Body of pancreas (tissue), 4 donors: ENCODE data around the gene IFNGR1. TPM values are rescaled to one million over a fixed set of nuclear protein-coding genes. Genes with fewer than 3 reads are reported as not detected.

Source experiments
- ATAC-seq: fragments of 150-250 bp; one replicate; pipeline ENCODE4 v1.9.1; 2016
- DNase-seq, 4 donors: peaks; one replicate each; pipeline ENCODE4 v3.0.0-alpha.2; 2019
- H3K27ac ChIP-seq, 4 donors: fragments of 200-600 bp; sonication (generic); 1 replicate in 3 of 4; 2 replicates in 1 of 4; pipeline versions ENCODE4 v1.5.1 to v1.6.1; 2016 to 2019; ENCODE audit warnings: mild to moderate bottlenecking in 1 of 4, mixed read lengths in 1 of 4, moderate library complexity in 1 of 4
- H3K27me3 ChIP-seq, 2 donors: fragments of 200-600 bp; sonication (generic); one replicate each; pipeline ENCODE4 v1.6.0; 2016; ENCODE audit warnings: mild to moderate bottlenecking in 1 of 2
- H3K36me3 ChIP-seq, 2 donors: fragments of 200-600 bp; sonication (generic); replicated peaks in 1 of 2; 2 replicates each; pipeline ENCODE4 v1.5.1; 2016; ENCODE audit warnings: low read depth in 2 of 2; ENCODE audit not compliant: insufficient read depth in 1 of 2
- H3K4me1 ChIP-seq: fragments of 200-600 bp; sonication (generic); one replicate; pipeline ENCODE4 v1.6.0; 2016
- H3K4me3 ChIP-seq, 2 donors: fragments of 200-600 bp; sonication (generic); 1 replicate in 1 of 2; 2 replicates in 1 of 2; pipeline ENCODE4 v1.5.1; 2016 to 2019
- H3K9me3 ChIP-seq, 3 donors: fragments of 200-600 bp; sonication (generic); 1 replicate in 2 of 3; 2 replicates in 1 of 3; pipeline ENCODE4 v1.5.1; 2016
- POLR2A ChIP-seq, 3 donors: fragments of 450-650 bp; IDR thresholded peaks; one replicate each; pipeline ENCODE4 v1.6.1; 2016; ENCODE audit warnings: antibody characterized with exemption in 3 of 3, mild to moderate bottlenecking in 2 of 3
- WGBS, 2 donors: methylation state at CpG; one replicate each; pipeline ENCODE4 v1.1.5; 2017; 5-methylcytosine and 5-hydroxymethylcytosine counted together
- intact Hi-C: fragments of 100-400 bp; cut with DNase I; formaldehyde crosslinking; loops from one replicate; pipeline ENCODE4 v1.15.1; 2023
- total RNA-seq, 2 donors: library from RNA; depleted of rRNA; stranded (reverse); fragments of >200 nt; gene quantifications; one replicate each; pipeline ENCODE4 v1.1.0, GENCODE V29; 2016
- TF ChIP-seq, protein P1 (sequence below), 7 experiments: fragments of 450-650 bp in 4 of 7; fragments of 200-600 bp in 3 of 7; sonication (generic) in 3 of 7; IDR thresholded peaks; one replicate each; pipeline ENCODE4 v1.5.1; 2016 to 2019; ENCODE audit warnings: antibody characterized with exemption in 7 of 7

Gene IFNGR1
- total RNA-seq, 2 donors from 2014 or later, result 12.9 to 36.6 TPM

DNA sequence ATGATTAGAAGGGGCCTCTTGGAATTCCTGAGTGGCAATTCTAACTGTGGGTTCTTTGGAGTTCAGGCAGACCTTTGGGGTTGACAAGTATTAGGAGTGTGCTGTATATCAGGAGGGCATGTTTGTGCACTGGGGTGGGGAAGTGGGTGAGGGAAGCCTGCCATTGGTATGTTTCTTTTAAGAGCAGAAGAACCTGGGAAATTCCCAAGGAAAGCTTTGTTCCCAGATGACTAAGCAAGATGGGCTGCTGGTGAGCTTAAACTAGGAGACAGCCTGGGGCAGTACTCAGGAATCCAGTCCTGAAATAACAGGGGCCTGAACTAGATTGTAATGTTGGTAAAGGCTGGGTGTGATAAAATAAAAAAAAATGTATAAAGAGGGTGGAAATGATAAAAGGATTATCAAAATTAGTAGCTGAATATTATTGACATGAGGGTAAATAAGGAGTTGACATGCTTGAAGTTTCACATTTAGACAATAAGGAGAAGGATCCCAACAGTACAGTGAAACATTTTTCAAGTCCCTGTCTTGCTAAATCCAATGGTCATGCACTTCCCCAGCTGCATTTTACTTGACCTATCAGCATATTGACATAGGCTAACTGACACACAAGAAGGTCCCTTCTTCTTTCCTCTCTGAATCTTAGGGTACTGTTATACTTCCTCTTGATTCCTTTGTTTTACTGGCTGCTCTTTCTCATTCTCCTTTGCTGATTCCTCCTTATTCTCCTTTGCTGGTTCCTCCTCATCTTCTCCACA lies 18.4 kb upstream of the IFNGR1 start:
- H3K4me3 ChIP-seq, result no peak overlapping the region
- H3K27ac ChIP-seq, result peak overlapping the region in 1 of 4 donors; percentile 12
- H3K36me3 ChIP-seq, result no peaks in the 10 kb centered on the region
- DNase-seq (no peak), ATAC-seq (no peak)
- intact Hi-C loops, result no loop called here
- H3K27me3 ChIP-seq, result no peaks in the 10 kb centered on the region
- peaks cover 5% of the 10 kb centered on the region for H3K4me1 ChIP-seq
- H3K9me3 ChIP-seq, result no peaks in the 10 kb centered on the region
- no peak for TF ChIP-seq POLR2A (IDR thresholded peaks at IDR 0.05)
- TF ChIP-seq, protein P1, sequence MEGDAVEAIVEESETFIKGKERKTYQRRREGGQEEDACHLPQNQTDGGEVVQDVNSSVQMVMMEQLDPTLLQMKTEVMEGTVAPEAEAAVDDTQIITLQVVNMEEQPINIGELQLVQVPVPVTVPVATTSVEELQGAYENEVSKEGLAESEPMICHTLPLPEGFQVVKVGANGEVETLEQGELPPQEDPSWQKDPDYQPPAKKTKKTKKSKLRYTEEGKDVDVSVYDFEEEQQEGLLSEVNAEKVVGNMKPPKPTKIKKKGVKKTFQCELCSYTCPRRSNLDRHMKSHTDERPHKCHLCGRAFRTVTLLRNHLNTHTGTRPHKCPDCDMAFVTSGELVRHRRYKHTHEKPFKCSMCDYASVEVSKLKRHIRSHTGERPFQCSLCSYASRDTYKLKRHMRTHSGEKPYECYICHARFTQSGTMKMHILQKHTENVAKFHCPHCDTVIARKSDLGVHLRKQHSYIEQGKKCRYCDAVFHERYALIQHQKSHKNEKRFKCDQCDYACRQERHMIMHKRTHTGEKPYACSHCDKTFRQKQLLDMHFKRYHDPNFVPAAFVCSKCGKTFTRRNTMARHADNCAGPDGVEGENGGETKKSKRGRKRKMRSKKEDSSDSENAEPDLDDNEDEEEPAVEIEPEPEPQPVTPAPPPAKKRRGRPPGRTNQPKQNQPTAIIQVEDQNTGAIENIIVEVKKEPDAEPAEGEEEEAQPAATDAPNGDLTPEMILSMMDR (IDR thresholded peaks at IDR 0.05), result no peak

DNA sequence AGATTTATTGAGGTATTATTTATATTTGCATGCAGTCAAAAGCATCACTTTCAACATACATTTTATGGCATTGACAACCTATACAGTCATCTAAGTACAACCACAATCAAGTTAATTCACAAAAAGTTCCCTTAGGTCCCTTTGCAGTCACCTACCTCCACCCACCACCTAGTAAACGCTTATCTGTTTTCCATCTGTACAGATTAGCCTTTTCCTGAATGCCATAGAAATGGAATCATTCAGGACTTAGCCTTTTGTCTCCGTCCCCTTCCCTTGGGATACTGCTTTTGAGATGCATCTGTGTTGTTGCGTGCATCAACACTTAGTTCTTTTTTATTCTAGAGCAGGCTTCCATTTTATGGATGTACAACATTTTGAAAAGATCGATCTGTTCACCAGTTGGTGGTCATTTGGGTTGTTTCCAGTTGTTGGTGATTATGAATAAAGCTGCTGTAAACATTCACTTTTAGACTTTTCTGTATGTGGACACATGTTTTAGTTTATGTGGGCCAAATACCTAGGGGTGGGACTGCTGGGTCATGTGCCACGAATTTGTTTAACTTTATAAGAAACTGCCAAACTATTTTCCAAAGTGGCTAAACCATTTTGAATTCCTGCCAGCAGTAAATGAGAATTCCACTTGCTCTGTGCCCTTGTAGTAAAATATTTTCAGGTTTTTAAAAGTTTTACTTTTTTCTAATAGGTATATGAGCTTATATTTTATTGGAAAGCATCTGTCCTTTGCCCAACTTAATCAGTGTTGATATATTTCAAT lies 17.6 kb upstream of the IFNGR1 start:
- Histone ChIP-seq H3K4me1 (peaks cover 5% of the 10 kb centered on the region), H3K27ac (peak overlapping the region in 1 of 4 donors; percentile 12), H3K9me3 (no peaks in the 10 kb centered on the region), H3K36me3 (no peaks in the 10 kb centered on the region), H3K4me3 (no peak overlapping the region), H3K27me3 (no peaks in the 10 kb centered on the region)
- 68% methylated on average over 5 of the region's 5 CpGs for WGBS, 2 donors
- DNase-seq, result no peak
- no peak for TF ChIP-seq POLR2A (IDR thresholded peaks at IDR 0.05)
- TF ChIP-seq, protein P1 (IDR thresholded peaks at IDR 0.05), result no peak
- intact Hi-C loops, result no loop called here
- no peak for ATAC-seq

DNA sequence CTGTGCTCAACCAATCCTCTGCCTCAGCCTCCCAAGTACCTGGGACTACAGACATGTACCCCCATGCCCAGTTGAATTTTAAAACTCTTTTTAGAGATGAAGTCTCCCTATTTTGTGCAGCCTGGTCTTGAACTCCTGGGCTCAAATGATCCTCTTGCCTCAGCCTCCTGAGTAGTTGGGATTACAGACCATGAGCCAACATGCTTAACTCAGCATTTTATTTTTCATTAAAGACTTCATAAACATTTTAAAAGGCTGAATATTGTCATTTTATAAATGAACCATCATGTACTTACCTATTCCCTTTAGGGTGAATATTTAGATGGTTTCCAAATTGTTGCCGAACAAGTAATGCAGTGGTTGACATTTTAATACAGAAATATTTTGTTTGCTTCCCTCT lies 16.5 kb upstream of the IFNGR1 start:
- H3K4me3 ChIP-seq, result no peak overlapping the region
- no peak overlapping the region for H3K27ac ChIP-seq
- no peak for DNase-seq
- H3K4me1 ChIP-seq, result no peaks in the 10 kb centered on the region
- H3K9me3 ChIP-seq, result no peaks in the 10 kb centered on the region
- no peaks in the 10 kb centered on the region for H3K36me3 ChIP-seq
- no peak for TF ChIP-seq POLR2A (IDR thresholded peaks at IDR 0.05)
- TF ChIP-seq, protein P1 (IDR thresholded peaks at IDR 0.05), result no peak
- H3K27me3 ChIP-seq, result no peaks in the 10 kb centered on the region
- intact Hi-C loops, result no loop called here
- WGBS, 2 donors, result 88 to 92% methylated on average over 1 of the region's 1 CpG
- no peak for ATAC-seq

DNA sequence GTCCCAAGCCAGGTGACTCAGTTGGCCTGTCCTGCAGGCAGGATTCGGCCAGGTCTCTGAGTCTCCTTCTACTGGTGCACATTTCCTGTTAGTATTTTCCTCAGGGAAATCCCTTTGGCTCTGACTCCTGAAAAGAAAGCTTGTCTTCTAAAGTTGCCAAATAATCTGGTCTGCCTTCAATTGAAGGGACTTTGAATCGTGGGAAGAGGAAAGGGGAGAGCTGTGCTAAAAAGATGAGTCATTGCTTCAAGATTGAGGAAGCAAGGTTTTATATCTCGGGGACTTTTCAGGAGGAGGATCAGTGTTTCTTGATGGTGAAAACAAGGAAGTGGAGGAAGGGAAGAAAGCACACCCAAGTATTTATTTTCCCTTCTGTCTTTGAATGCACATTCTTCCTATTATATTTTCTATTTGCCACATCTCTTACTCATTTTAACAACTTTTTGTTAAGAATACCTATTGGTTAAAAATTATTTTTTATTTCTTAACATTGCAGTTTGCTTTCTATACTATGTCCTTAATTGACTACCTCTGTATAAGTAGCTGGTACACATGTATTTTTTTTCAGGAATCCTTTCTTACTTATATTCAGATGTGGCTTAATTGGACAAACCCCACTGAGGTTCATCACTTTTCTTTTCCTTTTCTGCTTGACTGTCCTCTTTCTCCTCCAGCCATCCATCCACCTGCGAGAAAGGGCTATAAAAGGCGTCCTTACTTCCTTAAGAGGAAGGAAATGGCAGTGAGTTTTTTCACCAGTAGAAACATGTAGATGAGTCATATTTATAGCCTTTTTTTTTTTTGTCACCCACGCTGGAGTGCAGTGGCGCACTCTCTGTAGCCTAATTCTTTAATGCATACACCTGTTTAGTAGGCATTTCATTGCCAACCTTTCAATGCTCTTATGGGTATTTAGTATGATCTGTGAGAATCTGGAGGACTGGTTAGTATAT lies 15.0 kb upstream of the IFNGR1 start:
- no peak for TF ChIP-seq POLR2A (IDR thresholded peaks at IDR 0.05)
- TF ChIP-seq, protein P1 (IDR thresholded peaks at IDR 0.05), result no peak
- Histone ChIP-seq H3K4me3 (no peak overlapping the region), H3K9me3 (no peaks in the 10 kb centered on the region), H3K36me3 (no peaks in the 10 kb centered on the region), H3K27ac (peak overlapping the region in 2 of 4 donors; percentile 54 to 64), H3K4me1 (no peaks in the 10 kb centered on the region), H3K27me3 (no peaks in the 10 kb centered on the region)
- DNase-seq, result peak in 1 of 4 donors; percentile 40
- intact Hi-C loops, result no loop called here
- 59 to 61% methylated on average over 7 of the region's 7 CpGs for WGBS, 2 donors
- peak; percentile 68 for ATAC-seq
